Keratinocyte (primary cell): ENCODE measurements around the gene BLTP2. TPM values are rescaled to one million over a fixed set of nuclear protein-coding genes. Genes with fewer than 3 reads are reported as not detected.
A peak's percentile ranks its signal among the peaks of the same experiment; 100 is the strongest.
"Not testable (repeated sequence)": the region's sequence is repeated elsewhere in the genome, so short reads cannot be mapped to it uniquely, and the experiment has no call there.

ENCODE experiments used
- DNase-seq: peaks from one replicate; pipeline ENCODE4 v3.0.0-alpha.2; 2011; ENCODE audit warnings: low read depth, missing footprints, low spot score
- FAIRE-seq: peaks from 2 replicates; lab custom pipeline; 2011; peaks lifted over from hg19 to GRCh38; lab: Jason Lieb, UNC
- H2AFZ ChIP-seq: 2 replicates; pipeline ENCODE4 v1.6.0; 2012; ENCODE audit warnings: low read length, control low read depth, inconsistent platforms; ENCODE audit not compliant: control insufficient read depth
- H3K27ac ChIP-seq: 2 replicates; pipeline ENCODE4 v1.5.1; 2011; ENCODE audit warnings: low read length; ENCODE audit not compliant: control insufficient read depth, insufficient read depth
- H3K27me3 ChIP-seq: 3 replicates; pipeline ENCODE4 v1.6.0; 2011; ENCODE audit warnings: low read length; ENCODE audit not compliant: control insufficient read depth, insufficient read depth; ENCODE audit errors: extremely low read depth
- H3K36me3 ChIP-seq, 2 experiments: 2 replicates in 1 of 2; 3 replicates in 1 of 2; pipeline ENCODE4 v1.5.1; 2011; ENCODE audit warnings: low read length in 2 of 2, mild to moderate bottlenecking in 1 of 2; ENCODE audit not compliant: control insufficient read depth in 2 of 2, insufficient read depth in 2 of 2; ENCODE audit errors: extremely low read depth in 1 of 2
- H3K4me1 ChIP-seq: 3 replicates; pipeline ENCODE4 v1.5.1; 2011; ENCODE audit warnings: low read length; ENCODE audit not compliant: control insufficient read depth, insufficient read depth; ENCODE audit errors: extremely low read depth
- H3K4me2 ChIP-seq: 3 replicates; pipeline ENCODE4 v1.6.0; 2011; ENCODE audit warnings: low read depth, low read length; ENCODE audit not compliant: control insufficient read depth, insufficient read depth; ENCODE audit errors: extremely low read depth
- H3K4me3 ChIP-seq, 3 experiments: fragments of 200-600 bp in 1 of 3; sonication (generic) in 1 of 3; 2 replicates in 2 of 3; 3 replicates in 1 of 3; pipeline ENCODE4 v1.5.1; 2011 to 2016; ENCODE audit warnings: low read length in 3 of 3, mild to moderate bottlenecking in 3 of 3, control low read depth in 2 of 3, inconsistent platforms in 1 of 3, low read depth in 1 of 3, mixed read lengths in 1 of 3, mixed run types in 1 of 3, moderate library complexity in 1 of 3; ENCODE audit not compliant: control insufficient read depth in 2 of 3, insufficient read depth in 2 of 3; ENCODE audit errors: extremely low read depth in 1 of 3
- H3K79me2 ChIP-seq: 2 replicates; pipeline ENCODE4 v1.6.0; 2012; ENCODE audit warnings: low read length; ENCODE audit not compliant: control insufficient read depth, insufficient read depth
- H3K9ac ChIP-seq: 3 replicates; pipeline ENCODE4 v1.6.0; 2011; ENCODE audit warnings: low read length; ENCODE audit not compliant: control insufficient read depth, insufficient read depth; ENCODE audit errors: extremely low read depth
- H3K9me1 ChIP-seq: 3 replicates; pipeline ENCODE4 v1.6.0; 2011; ENCODE audit warnings: low read length; ENCODE audit not compliant: control insufficient read depth, insufficient read depth; ENCODE audit errors: extremely low read depth
- H3K9me3 ChIP-seq: 2 replicates; pipeline ENCODE4 v1.5.1; 2012; ENCODE audit warnings: low read depth, low read length; ENCODE audit not compliant: control insufficient read depth
- H4K20me1 ChIP-seq: 3 replicates; pipeline ENCODE4 v1.6.0; 2011; ENCODE audit warnings: low read length; ENCODE audit not compliant: control insufficient read depth, insufficient read depth; ENCODE audit errors: extremely low read depth
- EZH2 ChIP-seq: IDR thresholded peaks from one replicate; pipeline ENCODE4 v1.6.1; 2012; ENCODE audit warnings: inconsistent platforms, mild to moderate bottlenecking, low read length, moderate library complexity
- dilution Hi-C: fragments of 300-500 bp; cut with MboI; formaldehyde crosslinking; loops from one replicate; pipeline ENCODE4 v1.7.0; 2020; ENCODE audit warnings: low sequenced_read_pairs; ENCODE audit not compliant: extremely low pct_ligation_motif_present
- polyA plus RNA-seq, 5 experiments: library from polyadenylated mRNA; depleted of rRNA in 3 of 5; stranded (reverse) in 3 of 5; stranded (forward) in 1 of 5; unstranded in 1 of 5; fragments of >200 nt; gene quantifications; 1 replicate in 1 of 5; 2 replicates in 3 of 5; 3 replicates in 1 of 5; pipeline versions ENCODE4 v1.2.1 to v1.2.3, GENCODE V29; 2011 to 2012; ENCODE audit warnings: missing spikeins in 2 of 5, low read depth in 1 of 5, low replicate concordance in 1 of 5
- TF ChIP-seq, protein P1 (sequence below), 3 experiments: IDR thresholded peaks in 1 of 3; conservative IDR thresholded peaks in 1 of 3; optimal IDR thresholded peaks in 1 of 3; 2 replicates in 2 of 3; 3 replicates in 1 of 3; pipeline versions ENCODE3 to v1.5.1; 2011; ENCODE audit warnings: low read length in 3 of 3, mild to moderate bottlenecking in 3 of 3, moderate library complexity in 2 of 3, control low read depth in 1 of 3, inconsistent platforms in 1 of 3; ENCODE audit not compliant: insufficient read depth in 2 of 3; ENCODE audit errors: extremely low read depth in 1 of 3

BLTP2 gene
- polyA plus RNA-seq, 1 donor (not counting 4 experiments of a cell fraction or from before 2014, with no cell fraction given): 98.2 TPM

DNA sequence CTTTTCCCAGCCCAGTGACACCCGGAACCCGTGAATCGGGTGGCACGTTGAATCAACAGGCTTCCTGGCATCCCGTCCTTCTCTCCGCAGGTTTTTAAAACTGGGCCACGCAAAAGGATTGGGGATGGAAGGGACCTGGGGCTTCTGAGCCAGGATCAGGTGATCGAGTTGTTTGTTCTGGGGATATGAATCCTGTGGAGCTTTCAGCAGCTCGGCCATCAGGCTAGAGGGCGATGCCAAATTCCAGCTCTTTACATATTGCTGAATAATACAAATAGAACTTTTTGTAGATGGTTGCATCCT, 17.5 kb upstream of the BLTP2 start:
- H2AFZ ChIP-seq: peak overlapping the region; percentile 85
- H3K27me3 ChIP-seq: no peaks in the 10 kb centered on the region
- H3K27ac ChIP-seq: peak overlapping the region; percentile 93
- no peak for DNase-seq
- peaks cover 20% of the 10 kb centered on the region for H3K4me1 ChIP-seq
- H3K9me1 ChIP-seq: no peaks in the 10 kb centered on the region
- H3K4me3 ChIP-seq: peak overlapping the region; percentile 53 to 93 (median 78)
- FAIRE-seq: no peak
- peaks cover under 1% of the 10 kb centered on the region for H4K20me1 ChIP-seq
- no peak for TF ChIP-seq EZH2
- TF ChIP-seq, protein P1, sequence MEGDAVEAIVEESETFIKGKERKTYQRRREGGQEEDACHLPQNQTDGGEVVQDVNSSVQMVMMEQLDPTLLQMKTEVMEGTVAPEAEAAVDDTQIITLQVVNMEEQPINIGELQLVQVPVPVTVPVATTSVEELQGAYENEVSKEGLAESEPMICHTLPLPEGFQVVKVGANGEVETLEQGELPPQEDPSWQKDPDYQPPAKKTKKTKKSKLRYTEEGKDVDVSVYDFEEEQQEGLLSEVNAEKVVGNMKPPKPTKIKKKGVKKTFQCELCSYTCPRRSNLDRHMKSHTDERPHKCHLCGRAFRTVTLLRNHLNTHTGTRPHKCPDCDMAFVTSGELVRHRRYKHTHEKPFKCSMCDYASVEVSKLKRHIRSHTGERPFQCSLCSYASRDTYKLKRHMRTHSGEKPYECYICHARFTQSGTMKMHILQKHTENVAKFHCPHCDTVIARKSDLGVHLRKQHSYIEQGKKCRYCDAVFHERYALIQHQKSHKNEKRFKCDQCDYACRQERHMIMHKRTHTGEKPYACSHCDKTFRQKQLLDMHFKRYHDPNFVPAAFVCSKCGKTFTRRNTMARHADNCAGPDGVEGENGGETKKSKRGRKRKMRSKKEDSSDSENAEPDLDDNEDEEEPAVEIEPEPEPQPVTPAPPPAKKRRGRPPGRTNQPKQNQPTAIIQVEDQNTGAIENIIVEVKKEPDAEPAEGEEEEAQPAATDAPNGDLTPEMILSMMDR (optimal IDR thresholded peaks at IDR 0.05 in 1 of 3, IDR thresholded peaks at IDR 0.05 in 1 of 3, conservative IDR thresholded peaks at IDR 0.05 in 1 of 3; ENCODE audit: extremely low read depth in 1 of 3, insufficient read depth in 2 of 3, low read length in 3 of 3): no peak
- dilution Hi-C loops: no loop called here
- H3K9me3 ChIP-seq: no peaks in the 10 kb centered on the region
- peak overlapping the region; percentile 87 for H3K4me2 ChIP-seq
- peak overlapping the region; percentile 96 for H3K9ac ChIP-seq
- H3K79me2 ChIP-seq: peaks cover 82% of the 10 kb centered on the region
- H3K36me3 ChIP-seq: peaks cover 4 to 5% of the 10 kb centered on the region in 2 experiments

DNA sequence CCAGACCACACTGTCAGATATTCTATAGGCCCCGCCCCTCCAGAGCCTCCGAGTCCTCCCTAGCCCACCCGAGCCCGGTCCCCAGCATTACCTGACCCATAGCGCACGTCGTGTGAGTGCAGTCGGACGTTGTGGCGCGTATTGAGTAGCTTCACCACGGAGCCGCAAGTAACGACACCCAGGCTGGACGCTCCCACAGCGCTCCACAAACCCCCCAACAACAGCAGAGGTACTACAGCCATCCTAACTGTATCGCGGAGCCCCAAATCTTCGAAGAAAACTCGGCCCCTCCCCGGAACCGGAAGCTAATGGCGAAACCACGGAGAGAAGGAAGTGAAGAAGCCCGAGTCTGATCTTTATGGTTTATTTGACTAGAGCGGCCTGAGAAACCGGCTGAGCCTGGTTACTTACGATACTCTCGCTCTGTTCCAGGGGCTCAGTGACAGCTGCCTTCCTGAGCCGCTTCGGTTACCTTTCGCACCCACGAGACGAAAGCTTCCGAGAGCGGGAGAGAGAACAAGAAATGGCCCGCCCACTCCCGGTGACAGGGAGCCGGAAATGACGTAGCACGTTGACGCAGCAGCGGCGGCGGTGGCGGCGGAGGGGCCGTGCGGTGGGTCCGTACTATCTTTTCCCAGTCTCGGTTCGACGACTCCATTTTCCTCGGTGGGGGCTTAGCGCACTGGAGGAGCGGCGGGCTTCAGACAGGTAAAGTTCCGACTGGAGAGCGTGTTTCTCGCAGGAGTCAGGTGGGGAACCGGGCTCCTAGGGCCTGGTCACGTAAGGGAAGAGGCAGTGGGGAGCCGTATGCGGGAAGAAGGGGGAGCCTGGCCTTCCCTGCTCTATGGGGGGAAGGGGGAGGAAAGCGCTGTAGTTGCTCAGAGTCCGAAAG, 16.9 kb upstream of the BLTP2 start, which contains the start of the genes SDF2 and SUPT6H:
SDF2 (minus strand) TSS at position 272 of the 892 bp plus-strand sequence; CDS start at position 242, 30 bp downstream.
SUPT6H (plus strand) TSS at position 571 of the 892 bp plus-strand sequence. CDS start 11,197 bp downstream, outside the sequence.
- H3K4me2 ChIP-seq: peak within 1 kb of the TSS; percentile 99
- H3K4me1 ChIP-seq: peaks cover 19% of the 10 kb centered on the region
- H2AFZ ChIP-seq: peak within 1 kb of the TSS; percentile 85
- H3K4me3 ChIP-seq: peak within 1 kb of the TSS; percentile 53 to 93 (median 78)
- TF ChIP-seq, protein P1 (optimal IDR thresholded peaks at IDR 0.05 in 1 of 3, IDR thresholded peaks at IDR 0.05 in 1 of 3, conservative IDR thresholded peaks at IDR 0.05 in 1 of 3; ENCODE audit: extremely low read depth in 1 of 3, insufficient read depth in 2 of 3, low read length in 3 of 3): no peak
- TF ChIP-seq EZH2: no peak
- H3K27me3 ChIP-seq: no peaks in the 10 kb centered on the region
- peak within 1 kb of the TSS; percentile 93 for H3K27ac ChIP-seq
- no peaks in the 10 kb centered on the region for H3K9me3 ChIP-seq
- DNase-seq (no peak), FAIRE-seq (no peak)
- dilution Hi-C loops: no loop called here
- H3K79me2 ChIP-seq: peaks cover 83% of the 10 kb centered on the region
- peaks cover 4 to 5% of the 10 kb centered on the region in 2 experiments for H3K36me3 ChIP-seq
- no peaks in the 10 kb centered on the region for H3K9me1 ChIP-seq
- no peaks in the 10 kb centered on the region for H4K20me1 ChIP-seq
- peak within 1 kb of the TSS; percentile 96 for H3K9ac ChIP-seq

DNA sequence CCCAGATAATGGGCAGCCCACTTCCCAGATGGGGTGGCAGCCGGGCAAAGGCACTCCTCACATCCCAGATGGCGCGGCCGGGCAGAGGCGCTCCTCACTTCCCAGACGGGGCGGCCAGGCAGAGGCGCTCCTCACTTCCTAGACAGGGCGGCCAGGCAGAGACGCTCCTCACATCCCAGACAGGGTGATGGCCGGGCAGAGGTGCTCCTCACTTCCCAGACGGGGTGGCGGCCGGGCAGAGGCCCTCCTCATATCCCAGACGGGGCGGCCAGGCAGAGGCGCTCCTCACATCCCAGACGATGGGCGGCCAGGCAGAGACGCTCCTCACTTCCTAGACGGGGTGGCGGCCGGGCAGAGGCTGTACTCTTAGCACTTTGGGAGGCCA, 14.5 kb upstream of the BLTP2 start:
- FAIRE-seq, H3K36me3 ChIP-seq, H4K20me1 ChIP-seq, DNase-seq, H3K9ac ChIP-seq, H3K4me2 ChIP-seq, H3K27me3 ChIP-seq, H3K9me3 ChIP-seq, H3K4me3 ChIP-seq, H3K27ac ChIP-seq, H2AFZ ChIP-seq, H3K9me1 ChIP-seq, dilution Hi-C loops: not testable (repeated sequence)
- H3K79me2 ChIP-seq: peaks cover 71% of the 10 kb centered on the region
- peaks cover 19% of the 10 kb centered on the region for H3K4me1 ChIP-seq
